H1 (cell line): Measurements from ENCODE around the gene MMP24OS.

Experiments used
- CTCF ChIP-seq, 3 experiments: IDR thresholded peaks; 1 replicate in 2 of 3; 2 replicates in 1 of 3; pipeline versions ENCODE4 v1.5.1 to v1.6.1; 2011; ENCODE audit warnings: low read length in 3 of 3, mild to moderate bottlenecking in 3 of 3, inconsistent platforms in 2 of 3, low read depth in 1 of 3, moderate library complexity in 1 of 3; ENCODE audit not compliant: insufficient read depth in 1 of 3; ENCODE audit errors: control extremely low read depth in 1 of 3
- SIN3A ChIP-seq, 2 experiments: IDR thresholded peaks in 1 of 2; conservative IDR thresholded peaks in 1 of 2; 2 replicates each; pipeline ENCODE4 v1.6.1; 2011 to 2012; ENCODE audit warnings: low read length in 2 of 2, improper control_type of control experiment in 1 of 2, low read depth in 1 of 2, mild to moderate bottlenecking in 1 of 2

DNA sequence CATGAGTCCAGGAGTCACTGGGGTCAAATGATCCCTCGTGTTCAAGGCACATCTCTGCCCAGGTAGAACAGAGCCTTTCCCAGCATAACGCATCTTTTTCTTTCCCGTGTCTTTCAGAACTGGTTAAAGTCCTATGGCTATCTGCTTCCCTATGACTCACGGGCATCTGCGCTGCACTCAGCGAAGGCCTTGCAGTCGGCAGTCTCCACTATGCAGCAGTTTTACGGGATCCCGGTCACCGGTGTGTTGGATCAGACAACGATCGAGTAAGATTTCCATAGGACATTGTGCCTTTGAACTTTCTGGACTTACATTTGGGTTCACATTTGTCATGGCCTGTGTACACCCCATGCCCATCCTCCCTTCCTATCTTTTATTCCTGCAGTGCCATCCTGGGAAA lies 31.2 kb downstream of the MMP24OS start:
- TF ChIP-seq CTCF (IDR thresholded peaks at IDR 0.05; ENCODE audit: control extremely low read depth in 1 of 3, insufficient read depth in 1 of 3, low read depth in 1 of 3, low read length in 3 of 3): no peak
- TF ChIP-seq SIN3A (conservative IDR thresholded peaks at IDR 0.05 in 1 of 2, IDR thresholded peaks at IDR 0.05 in 1 of 2; ENCODE audit: low read depth in 1 of 2, low read length in 2 of 2): no peak
